Effector CD8-positive, alpha-beta T cell (primary cell): ENCODE results near the gene CXCL16.
"Not testable (repeated sequence)": the region's sequence is repeated elsewhere in the genome, so short reads cannot be mapped to it uniquely, and the experiment has no call there.

Experiments used
- DNase-seq: peaks from one replicate; lab custom pipeline; 2025; lab: John Stamatoyannopoulos, UW

CXCL16 gene

GRCh38 chr17:4699401-4700056 lies 40.2 kb downstream of the CXCL16 start:
- DNase-seq: not testable (repeated sequence)

GRCh38 chr17:4696437-4696805 lies 43.3 kb downstream of the CXCL16 start:
- DNase-seq: no peak

GRCh38 chr17:4693416-4693815 lies 46.3 kb downstream of the CXCL16 start:
- DNase-seq: no peak

- DNase-seq: no peak
Measured at GRCh38 chr17:4691686-4692085, 48.0 kb downstream of the CXCL16 start.

GRCh38 chr17:4690745-4691144 lies 49.0 kb downstream of the CXCL16 start:
- no peak for DNase-seq

- not testable (repeated sequence) for DNase-seq
Measured at GRCh38 chr17:4689872-4690271, 49.9 kb downstream of the CXCL16 start.

GRCh38 chr17:4683739-4684138 lies 56.0 kb downstream of the CXCL16 start:
- not testable (repeated sequence) for DNase-seq
